ENCODE data around the gene C10orf67.
"Not testable (repeated sequence)": the region's sequence is repeated elsewhere in the genome, so short reads cannot be mapped to it uniquely, and the experiment has no call there.

The C10orf67 gene

DNA sequence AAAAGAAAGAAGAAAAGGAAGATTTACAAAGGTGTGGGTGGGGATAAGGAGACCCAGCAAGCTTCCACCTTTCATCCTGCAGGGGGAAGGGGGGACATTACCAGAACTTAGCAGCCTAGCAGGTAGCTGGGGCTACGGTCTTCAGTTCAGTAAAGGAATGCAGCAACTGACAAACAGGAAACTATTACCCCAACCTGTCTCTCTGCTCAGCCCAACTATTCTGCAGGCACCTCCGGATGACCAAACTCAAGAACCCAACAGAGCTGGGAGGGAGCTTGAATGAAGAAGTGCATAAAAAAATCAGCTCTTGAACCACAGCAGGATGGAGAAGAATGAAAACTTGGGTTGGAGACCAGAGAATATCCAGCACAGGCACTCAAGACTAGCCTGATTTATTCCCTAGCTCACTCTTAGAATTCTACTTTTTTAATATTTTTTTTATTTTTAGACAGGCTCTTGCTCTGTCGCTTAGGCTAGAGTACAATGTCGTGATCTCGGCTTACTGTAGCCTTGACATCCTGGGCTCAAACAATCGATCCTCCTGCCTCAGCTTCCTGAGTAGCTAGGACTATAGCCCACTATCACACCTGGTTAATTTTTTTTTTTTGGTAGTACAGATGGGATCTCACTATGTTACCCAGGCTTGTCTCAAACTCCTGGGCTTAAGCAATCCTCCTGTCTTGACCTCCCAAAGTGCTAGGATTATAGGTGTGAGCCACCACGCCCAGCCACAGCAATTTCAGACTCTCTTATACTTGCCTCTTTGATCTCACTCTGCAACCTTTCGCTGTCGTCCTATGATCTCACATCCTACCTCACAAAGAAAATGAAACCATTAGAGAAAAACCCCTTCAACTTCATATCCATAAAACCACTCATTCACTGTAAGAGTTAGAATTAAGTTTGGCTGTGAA is 18.5 kb upstream of the C10orf67 start:
- no peak for DNase-seq (ENCODE audit: low read depth, low spot score)

DNA sequence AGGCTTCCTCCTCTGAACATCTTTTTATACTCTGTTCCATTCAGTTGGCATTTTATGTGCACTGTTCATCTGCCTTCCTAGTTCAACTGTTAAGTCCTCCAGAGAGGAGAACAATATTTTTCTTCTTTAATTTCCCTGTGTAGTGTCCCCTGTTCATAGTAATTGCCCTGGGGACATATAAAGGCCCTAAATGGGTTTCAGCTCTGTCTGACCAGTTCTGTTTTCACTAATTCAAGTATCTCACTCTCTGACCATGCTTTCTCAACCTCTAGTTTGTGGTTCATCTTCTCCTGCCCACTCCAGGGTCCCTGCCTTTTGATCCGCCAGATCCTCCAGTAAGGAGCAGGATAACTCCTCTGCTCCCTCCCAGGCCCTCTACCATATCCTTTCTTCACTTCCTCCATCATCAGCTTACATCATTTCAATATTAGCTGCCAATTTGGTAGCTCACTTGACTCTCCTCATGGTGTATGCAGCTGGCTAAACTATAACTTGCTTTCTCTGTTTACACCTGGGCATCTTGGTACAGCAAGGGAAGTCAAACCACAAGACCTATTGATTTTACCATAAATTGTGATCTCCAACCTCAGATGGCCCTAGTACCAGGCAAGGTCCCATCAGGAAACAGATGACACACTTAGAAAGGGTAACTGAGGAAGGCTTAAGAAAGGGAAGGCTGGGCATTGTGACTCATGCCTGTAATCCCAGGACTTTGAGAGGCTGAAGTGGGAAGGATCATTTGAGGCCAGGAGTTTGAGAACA is 17.7 kb upstream of the C10orf67 start:
- DNase-seq (ENCODE audit: low read depth, low spot score): no peak

- no peak for DNase-seq (ENCODE audit: low read depth, low spot score)
Measured at GRCh38 chr10:23361665-23362064, 17.1 kb upstream of the C10orf67 start.

- DNase-seq (ENCODE audit: low read depth, low spot score): no peak
Measured at GRCh38 chr10:23359692-23360380, 15.2 kb upstream of the C10orf67 start.

DNA sequence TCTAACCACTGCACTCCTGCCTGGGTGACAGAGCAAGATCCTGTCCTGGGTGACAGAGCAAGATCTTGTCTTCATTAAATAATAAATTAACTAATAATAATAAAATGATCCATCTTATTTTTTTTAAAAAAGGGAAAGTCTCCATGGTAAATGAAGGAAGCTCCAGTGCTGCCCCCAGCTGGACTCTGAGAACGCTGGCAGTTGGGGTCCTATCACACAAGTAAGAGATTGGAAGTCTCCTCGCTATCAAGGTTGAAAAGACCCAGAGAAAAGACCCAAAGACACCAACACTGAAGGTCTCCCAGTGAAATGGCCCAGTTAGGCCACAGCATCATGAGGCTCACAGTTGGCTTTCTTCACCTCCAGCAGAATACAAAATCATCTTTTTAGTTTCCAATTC is 13.8 kb upstream of the C10orf67 start:
- no peak for DNase-seq (ENCODE audit: low read depth, low spot score)

- no peak for DNase-seq (ENCODE audit: low read depth, low spot score)
Measured at GRCh38 chr10:23354630-23355279, 10.2 kb upstream of the C10orf67 start.

- DNase-seq (ENCODE audit: low read depth, low spot score): no peak
Measured at GRCh38 chr10:23351926-23352519, 7.4 kb upstream of the C10orf67 start.

GRCh38 chr10:23350706-23351105 is 6.1 kb upstream of the C10orf67 start:
- not testable (repeated sequence) for DNase-seq (ENCODE audit: low read depth, low spot score)

DNA sequence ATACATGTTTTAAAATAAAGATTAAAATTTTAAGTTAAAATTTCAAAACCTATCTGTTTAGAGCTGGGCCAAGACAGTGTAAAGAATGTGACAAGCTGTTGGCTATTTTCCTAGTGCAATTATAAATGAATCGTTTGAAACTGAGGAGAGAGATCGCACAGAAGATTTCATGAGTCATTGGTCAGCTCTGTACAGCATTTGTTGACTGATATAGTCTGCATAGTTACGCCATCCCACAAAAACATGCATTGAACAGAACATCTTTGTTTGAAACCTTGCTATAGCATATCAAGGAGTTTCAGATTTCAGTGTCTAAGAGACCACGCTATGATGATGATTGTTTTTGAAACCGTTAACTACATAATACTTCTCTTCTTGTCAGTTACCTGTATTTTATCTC is 1.3 kb upstream of the C10orf67 start:
- DNase-seq (ENCODE audit: low read depth, low spot score): no peak

- DNase-seq (ENCODE audit: low read depth, low spot score): no peak
Measured at GRCh38 chr10:23343591-23344240, 881 bp downstream of the C10orf67 start.

DNA sequence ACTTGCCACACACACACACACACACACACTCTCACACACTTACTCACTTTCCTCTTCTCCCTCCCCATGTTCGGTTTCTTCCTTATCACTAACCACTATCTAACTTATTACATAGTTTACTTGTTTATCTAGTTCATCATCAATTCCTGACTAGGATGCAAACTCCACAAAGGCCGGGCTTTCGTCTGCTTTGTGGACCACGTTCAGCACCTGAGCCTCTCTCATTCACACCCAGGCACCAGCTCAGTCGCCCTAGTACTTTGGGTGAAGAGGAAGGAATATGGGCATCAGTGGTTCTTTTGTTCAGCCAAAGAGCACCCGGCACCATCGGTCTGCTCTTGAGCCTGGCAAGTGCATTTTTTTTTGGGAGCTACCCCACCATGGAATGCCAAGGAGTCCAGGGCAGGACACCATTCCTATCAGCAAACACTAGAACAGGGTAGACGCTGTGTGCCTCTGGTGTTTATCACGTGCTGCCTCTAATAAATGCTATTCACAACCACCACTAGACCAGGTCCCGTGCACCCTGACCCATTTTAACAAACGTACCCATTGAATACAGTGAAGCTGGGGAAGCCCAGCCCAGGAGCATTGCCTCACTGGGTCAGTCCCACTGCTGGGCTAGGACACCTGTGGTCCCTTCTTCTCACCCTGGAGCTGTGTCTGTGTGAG is 2.2 kb downstream of the C10orf67 start:
- DNase-seq (ENCODE audit: low read depth, low spot score): no peak

DNA sequence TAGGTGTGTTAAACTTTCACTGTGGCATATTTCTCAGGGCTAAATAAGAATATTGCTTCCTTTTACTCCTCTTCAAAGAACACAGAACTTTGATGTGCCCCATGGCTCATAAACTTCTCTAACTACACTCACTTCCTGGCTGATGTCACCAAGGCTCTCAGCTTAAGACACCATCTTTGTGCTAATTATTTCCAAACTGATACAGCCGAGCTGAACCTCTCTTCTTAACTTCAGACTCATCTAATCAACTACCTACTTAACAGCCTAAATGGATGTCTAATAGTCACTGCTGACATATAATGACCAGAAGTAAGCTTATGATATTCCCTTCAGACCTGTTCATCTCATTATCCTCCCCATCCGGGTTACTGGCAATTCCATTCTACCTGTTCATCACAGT is 3.6 kb downstream of the C10orf67 start:
- DNase-seq (ENCODE audit: low read depth, low spot score): no peak

GRCh38 chr10:23340354-23340753 is 4.2 kb downstream of the C10orf67 start:
- DNase-seq (ENCODE audit: low read depth, low spot score): no peak

DNA sequence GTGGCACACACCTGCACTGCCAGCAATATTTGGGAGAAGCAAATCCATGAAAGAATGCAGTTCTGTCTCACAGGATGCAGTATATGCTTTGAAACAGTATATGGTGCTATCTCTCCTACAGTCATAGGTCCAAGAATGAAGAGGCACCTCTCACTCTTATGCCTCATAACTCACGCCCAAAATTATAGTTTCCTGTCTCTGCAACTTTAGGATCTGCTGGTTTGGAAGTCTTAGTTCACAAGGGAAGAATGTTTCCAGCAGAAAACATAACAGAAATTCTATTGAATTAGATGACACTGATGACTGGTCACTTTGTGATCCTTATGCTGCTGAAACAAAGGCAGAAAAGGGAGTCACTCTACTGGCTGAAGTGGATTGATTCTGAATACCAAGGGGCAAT is 5.7 kb downstream of the C10orf67 start:
- DNase-seq (ENCODE audit: low read depth, low spot score): no peak

DNA sequence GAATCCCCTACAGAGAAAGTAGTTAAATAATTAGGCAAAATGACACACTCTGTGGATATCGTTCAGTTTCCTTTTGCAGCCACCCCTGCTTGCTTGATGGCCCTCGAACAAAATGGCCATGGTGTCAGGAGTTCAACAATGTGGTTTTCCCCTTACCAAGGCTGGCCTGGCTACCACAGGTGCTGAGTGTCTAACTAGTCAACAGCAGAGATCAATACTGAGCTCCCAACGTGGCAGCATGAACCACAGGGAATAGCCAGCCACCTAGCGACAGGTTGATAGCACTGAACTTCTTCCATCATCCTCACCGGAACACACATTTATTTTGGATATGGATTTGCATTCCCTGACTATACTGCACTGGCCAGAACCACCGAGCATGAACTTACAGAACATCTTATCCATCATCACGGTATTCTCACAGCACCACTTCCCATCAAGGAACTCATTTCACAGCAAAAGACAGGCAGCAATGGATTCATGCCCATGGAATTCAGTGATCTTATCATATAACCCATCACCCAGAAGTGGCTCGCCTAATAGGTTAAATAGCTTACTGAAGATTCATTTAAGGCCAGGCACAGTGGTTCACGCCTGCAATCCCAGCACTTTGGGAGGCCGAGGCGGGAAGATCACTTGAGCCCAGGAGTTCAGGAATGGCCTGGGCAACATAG is 6.3 kb downstream of the C10orf67 start:
- no peak for DNase-seq (ENCODE audit: low read depth, low spot score)

- DNase-seq (ENCODE audit: low read depth, low spot score): no peak
Measured at GRCh38 chr10:23337616-23338015, 7.0 kb downstream of the C10orf67 start.

DNA sequence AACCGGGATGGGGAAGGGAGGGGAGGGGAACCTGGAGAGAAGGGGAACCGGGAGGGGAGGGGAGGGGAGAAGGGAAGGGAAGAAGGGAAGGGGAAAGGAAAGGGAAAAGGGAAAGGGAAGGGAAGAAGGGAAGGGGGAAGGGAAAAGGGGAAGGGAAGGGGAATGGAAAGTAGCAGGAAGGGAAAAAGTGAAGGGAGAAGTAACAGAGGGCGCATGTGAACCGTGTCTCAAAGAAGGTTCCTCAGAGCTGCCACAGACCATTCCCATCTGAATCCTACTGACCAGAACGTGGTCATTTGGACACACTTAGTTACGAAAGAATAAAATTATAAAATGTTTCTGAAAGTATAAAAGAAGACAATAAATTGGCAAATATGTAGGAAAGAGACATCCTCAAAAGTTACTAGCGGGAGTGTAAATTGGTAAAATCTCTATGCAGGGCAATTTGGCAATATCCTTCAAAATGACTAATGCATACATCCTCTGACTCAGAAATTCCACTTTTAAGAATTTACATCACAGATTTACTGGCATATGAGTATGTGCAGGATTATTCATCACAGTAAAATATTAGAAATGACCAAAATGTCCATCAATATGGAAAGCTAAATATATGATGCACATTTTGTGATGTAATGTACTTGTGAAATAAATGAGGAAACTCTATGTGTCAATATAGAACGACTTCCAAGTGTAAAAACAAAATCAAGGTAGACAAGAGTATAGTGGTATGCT is 12.9 kb downstream of the C10orf67 start:
- DNase-seq (ENCODE audit: low read depth, low spot score): no peak

- no peak for DNase-seq (ENCODE audit: low read depth, low spot score)
Measured at GRCh38 chr10:23330948-23331347, 13.6 kb downstream of the C10orf67 start.

Measured in brain pericyte (primary cell).